GM19238 (cell line): ENCODE data around the gene EPB42.
"Not testable (repeated sequence)": the region's sequence is repeated elsewhere in the genome, so short reads cannot be mapped to it uniquely, and the experiment has no call there.

Source experiments
- DNase-seq: peaks from one replicate; pipeline ENCODE4 v3.0.0; 2011; ENCODE audit warnings: low spot score; ENCODE audit not compliant: insufficient read length

Gene EPB42

GRCh38 chr15:43186003-43186353, 34.8 kb downstream of the EPB42 start:
- peak; percentile 32 for DNase-seq

DNA sequence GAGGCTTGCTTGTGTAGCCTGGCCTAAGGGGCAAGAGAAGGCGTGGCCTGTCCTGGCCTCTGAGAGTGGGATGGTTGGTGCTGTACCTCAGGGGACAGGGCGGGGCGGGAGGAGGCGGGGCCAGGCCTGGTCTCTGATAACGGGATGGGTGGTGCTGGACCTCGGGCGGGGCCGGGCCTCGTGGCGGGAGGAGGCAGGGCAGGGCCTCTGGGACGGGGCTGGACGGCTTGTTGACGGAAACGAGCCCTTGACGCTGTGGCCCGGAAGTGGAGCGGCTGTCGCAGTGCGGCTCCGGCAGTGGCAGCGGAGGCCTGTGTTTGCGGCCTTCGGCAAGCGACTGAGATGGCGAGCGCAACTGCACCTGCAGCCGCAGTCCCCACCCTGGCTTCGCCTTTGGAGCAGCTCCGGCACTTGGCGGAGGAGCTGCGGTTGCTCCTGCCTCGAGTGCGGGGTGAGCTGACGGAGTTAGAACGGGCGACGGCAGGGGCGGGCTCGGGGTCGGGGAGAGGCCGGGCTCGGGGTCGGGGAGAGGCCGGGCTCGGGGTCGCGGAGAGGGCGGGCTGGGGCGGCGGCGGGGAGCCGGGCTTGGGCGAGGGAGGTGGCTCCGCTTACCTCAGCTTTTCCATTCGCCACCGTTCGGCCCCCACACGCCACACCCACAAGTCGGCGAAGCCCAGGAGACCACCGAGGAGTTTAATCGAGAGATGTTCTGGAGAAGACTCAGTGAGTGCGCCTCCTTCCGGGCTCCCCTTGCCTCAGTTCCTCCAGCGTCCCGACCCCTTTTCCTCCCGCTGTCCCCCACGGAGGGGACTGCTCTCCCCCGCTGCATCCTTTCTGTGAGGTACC, 35.4 kb downstream of the EPB42 start, which contains the start of gene CCNDBP1:
CCNDBP1 (plus strand) TSS at position 247 of the 846 bp plus-strand sequence; CDS start at position 343, 96 bp downstream.
- DNase-seq = peak; percentile 98

DNA sequence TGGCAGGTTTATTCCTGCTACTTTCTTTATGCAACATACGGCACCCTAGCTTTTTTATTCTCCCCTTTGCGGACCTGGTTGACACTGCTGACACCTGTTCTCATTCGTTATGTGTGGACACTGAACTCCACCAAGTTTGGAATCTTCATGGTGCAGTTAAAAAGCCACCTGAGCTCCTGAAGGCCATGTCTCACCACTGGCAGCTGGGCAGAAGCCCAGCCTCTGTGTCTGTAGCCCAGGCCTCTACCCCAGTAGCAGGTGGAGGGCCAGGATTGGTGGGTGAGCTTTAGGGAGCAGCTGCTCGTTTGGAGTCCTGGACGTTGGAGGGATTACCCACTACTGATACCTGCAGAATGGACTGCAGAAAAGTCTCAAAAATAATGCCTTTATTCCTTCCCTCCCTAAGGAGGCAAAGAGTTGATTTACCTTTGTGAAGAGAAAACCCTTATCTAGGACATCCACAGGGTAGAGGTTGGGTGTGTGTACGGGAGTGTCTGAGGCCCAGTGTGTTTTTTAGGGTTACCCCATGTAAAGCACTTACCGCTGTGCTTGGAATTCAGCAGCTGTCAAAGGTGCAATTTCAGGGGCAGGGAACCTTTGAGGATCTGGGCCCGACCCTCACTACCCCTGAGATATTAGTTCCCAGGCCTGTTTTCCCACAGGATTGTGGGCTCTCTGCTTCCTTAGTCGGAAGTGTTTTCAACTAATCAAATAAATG, 36.3 kb downstream of the EPB42 start:
- no peak for DNase-seq

DNA sequence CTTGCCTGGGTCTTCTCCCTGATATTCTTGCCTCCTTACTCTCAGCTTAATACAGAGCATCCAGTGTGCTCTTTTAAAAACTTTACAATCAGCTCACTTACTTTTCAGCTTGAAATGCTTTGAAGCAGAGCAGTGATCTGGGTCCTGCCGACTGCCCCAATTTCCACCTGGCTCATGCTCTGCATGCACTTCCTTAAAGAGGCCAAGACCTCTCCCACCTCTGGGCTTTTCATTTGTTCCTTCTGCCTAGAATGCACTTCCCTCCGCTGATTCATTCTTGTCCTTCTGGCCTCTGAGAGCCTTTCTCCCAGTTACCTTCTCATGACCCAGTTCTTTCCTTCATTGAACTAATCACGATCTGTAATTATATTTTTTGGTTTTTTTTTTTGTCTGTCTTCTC, 37.5 kb downstream of the EPB42 start:
- no peak for DNase-seq

DNA sequence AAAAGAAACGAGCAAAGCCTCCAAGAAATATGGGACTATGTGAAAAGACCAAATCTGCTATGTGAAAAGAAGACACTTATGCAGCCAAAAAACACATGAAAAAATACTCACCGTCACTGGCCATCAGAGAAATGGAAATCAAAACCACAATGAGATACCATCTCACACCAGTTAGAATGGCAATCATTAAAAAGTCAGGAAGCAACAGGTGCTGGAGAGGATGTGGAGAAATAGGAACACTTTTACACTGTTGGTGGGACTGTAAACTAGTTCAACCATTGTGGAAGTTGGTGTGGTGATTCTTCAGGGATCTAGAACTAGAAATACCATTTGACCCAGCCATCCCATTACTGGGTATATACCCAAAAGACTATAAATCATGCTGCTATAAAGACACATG, 43.7 kb downstream of the EPB42 start:
- DNase-seq = not testable (repeated sequence)

DNA sequence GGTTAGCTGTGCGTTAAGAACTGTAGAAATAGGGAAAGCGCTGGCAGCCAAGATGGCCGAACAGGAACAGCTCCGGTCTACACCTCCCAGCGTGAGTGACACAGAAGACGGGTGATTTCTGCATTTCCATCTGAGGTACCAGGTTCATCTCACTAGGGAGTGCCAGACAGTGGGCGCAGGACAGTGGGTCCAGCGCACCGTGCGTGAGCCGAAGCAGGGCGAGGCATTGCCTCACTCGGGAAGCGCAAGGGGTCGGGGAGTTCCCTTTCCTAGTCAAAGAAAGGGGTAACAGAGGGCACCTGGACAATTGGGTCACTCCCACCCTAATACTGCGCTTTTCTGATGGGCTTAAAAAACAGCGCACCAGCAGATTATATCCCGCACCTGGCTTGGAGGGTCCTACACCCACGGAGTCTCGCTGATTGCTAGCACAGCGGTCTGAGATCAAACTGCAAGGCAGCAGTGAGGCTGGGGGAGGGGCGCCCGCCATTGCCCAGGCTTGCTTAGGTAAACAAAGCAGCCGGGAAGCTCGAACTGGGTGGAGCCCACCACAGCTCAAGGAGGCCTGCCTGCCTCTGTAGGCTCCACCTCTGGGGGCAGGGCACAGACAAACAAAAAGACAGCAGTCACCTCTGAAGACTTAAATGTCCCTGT, 45.0 kb downstream of the EPB42 start:
- not testable (repeated sequence) for DNase-seq

DNA sequence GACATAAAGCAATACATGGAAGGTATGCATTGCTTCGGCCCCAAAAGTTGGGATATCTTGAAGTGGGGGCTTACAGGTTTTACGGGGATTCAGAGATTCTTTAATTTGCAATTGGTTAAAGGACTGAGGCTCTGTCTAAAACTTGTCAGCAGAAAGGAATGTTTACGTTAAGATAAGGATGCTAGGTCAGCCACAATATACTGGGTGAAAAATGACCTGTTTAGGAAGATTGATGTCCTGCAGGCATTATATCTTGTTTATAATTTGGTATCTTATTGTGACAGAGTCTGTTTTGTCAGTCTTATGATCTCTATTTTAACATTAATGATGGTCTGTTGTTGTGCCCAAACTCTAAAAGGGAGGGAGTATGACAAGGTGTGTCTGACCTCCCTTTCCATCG, 50.9 kb downstream of the EPB42 start:
- no peak for DNase-seq

DNA sequence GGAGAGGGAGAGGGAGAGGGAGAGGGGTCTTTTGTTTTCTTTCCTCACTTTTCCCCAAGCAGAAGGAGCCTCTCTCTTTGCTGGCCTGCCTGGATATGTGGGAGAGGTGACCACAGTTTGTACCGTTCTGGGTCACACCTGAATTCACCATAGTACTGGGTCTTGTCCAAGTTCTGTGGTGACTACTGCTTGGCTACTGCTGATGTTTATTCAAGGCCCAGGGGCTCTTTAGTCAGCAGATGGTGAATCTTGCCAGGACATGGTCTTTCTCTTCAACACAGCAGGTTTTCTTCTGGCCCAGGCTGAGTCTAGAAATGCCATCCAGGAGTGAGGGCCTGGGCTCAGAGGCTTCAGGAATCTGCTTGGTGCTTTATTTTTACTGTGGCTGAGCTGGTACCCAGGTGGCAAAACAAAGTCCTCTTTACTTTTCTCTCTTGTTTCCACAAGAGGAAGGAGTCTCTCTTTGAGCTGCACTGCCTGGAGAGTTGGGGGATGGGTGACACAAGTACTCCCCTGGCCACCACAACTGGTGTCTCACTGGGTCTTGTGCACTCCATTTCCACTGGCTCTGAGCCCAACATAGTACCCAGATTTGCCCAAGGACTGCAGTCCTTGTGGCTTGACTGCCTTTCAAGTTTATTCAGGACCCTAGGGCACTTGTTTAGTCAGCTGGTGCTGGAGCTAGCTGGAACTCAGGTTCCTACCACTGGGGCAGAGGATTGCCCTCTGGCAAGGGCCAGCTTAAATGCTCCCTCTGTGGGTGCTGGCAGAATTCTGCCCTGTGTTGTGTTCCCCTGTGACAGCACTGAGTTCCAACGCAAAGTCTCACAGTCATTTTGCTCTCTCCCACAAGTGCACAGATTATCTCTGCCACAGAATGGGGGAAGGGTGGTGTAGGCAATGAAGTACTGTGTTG, 52.4 kb downstream of the EPB42 start:
- no peak for DNase-seq

GRCh38 chr15:43167261-43167660, 53.6 kb downstream of the EPB42 start:
- not testable (repeated sequence) for DNase-seq

- DNase-seq = no peak
Observed at GRCh38 chr15:43165801-43166325, 55.0 kb downstream of the EPB42 start.

DNA sequence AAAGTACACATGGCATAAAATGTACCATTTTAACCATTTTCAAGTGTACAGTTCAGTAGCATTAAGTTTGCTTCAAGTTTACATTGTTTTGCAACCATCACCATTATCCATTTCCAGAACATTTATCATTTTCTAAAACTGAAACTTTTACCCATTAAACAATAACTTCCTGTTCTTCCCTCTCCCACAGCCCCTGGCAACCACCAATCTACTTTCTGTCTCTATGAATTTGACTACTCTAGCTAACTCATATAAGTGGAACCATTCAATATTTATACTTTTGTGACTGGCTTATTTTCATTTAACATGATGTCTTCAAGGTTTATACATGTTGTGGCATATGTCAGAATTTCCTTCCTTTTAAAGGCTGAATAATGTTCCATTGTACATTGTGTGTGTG, 67.5 kb downstream of the EPB42 start:
- no peak for DNase-seq

- no peak for DNase-seq
Observed at GRCh38 chr15:43151688-43152087, 69.1 kb downstream of the EPB42 start.

- DNase-seq = no peak
Observed at GRCh38 chr15:43150191-43150929, 70.5 kb downstream of the EPB42 start.
